T-cell (primary cell): Measurements from ENCODE around the gene BAIAP2. TPM values are rescaled to one million over a fixed set of nuclear protein-coding genes. Genes with fewer than 3 reads are reported as not detected.

Source experiments
- ATAC-seq, 4 experiments: fragments of 200-7000 bp in 3 of 4; fragments of 150-1000 bp in 1 of 4; cut with Tn5 transposase; replicated peaks in 1 of 4; 1 replicate in 3 of 4; 2 replicates in 1 of 4; pipeline ENCODE4 v1.10.0; 2021; ENCODE audit warnings: moderate library complexity in 3 of 4, mild to moderate bottlenecking in 2 of 4, moderate number of reproducible peaks in 1 of 4
- CTCF ChIA-PET, 2 donors: fragments of 300-600 bp; sonication (Branson Sonifier 250); formaldehyde crosslinking; loops; one replicate each; lab custom pipeline; 2022; ENCODE audit warnings: antibody characterized with exemption in 2 of 2; lab: Charles Lee
- POLR2A ChIA-PET, 2 donors: fragments of 300-600 bp; sonication (Branson Sonifier 250); formaldehyde crosslinking; loops; one replicate each; lab custom pipeline; 2022; ENCODE audit warnings: antibody characterized with exemption in 2 of 2; lab: Charles Lee
- DNase-seq, 35 experiments: peaks; one replicate each; pipeline versions ENCODE4 v3.0.0 to v3.0.0-alpha.2; 2013 to 2023
- H3K27ac ChIP-seq: one replicate; pipeline ENCODE4 v1.5.1; 2013; ENCODE audit warnings: low read length
- H3K27me3 ChIP-seq, 2 experiments: replicated peaks in 1 of 2; 1 replicate in 1 of 2; 2 replicates in 1 of 2; pipeline versions ENCODE4 v1.6.1 to v1.7.0; 2013; ENCODE audit warnings: low read length in 1 of 2, mixed read lengths in 1 of 2; ENCODE audit not compliant: control insufficient read depth in 2 of 2, insufficient read depth in 2 of 2; ENCODE audit errors: extremely low read depth in 1 of 2
- H3K36me3 ChIP-seq, 2 donors: 1 replicate in 1 of 2; 2 replicates in 1 of 2; pipeline versions ENCODE4 v1.6.1 to v1.7.0; 2013; ENCODE audit warnings: low read length in 1 of 2; ENCODE audit not compliant: control insufficient read depth in 2 of 2, insufficient read depth in 1 of 2; ENCODE audit errors: extremely low read depth in 1 of 2
- H3K4me1 ChIP-seq, 2 experiments: 1 replicate in 1 of 2; 2 replicates in 1 of 2; pipeline versions ENCODE4 v1.6.1 to v1.7.0; 2013; ENCODE audit warnings: low read length in 2 of 2, mixed read lengths in 1 of 2; ENCODE audit not compliant: insufficient read depth in 2 of 2, control insufficient read depth in 1 of 2; ENCODE audit errors: extremely low read depth in 1 of 2
- H3K4me3 ChIP-seq, 2 donors: 1 replicate in 1 of 2; 2 replicates in 1 of 2; pipeline versions ENCODE4 v1.5.1 to v1.7.0; 2013; ENCODE audit warnings: mild to moderate bottlenecking in 2 of 2, low read length in 1 of 2, moderate library complexity in 1 of 2; ENCODE audit not compliant: control insufficient read depth in 1 of 2; ENCODE audit errors: extremely low read depth in 1 of 2
- H3K9me3 ChIP-seq: 2 replicates; pipeline ENCODE4 v1.7.0; 2013
- H3K27ac Mint-ChIP-seq, 2 donors: one replicate each; pipeline ENCODE4 v1.8.0; 2020 to 2021; ENCODE audit warnings: mild to moderate bottlenecking in 2 of 2, mixed read lengths in 2 of 2
- H3K27me3 Mint-ChIP-seq, 2 donors: one replicate each; pipeline ENCODE4 v1.8.0; 2021 to 2022; ENCODE audit warnings: mixed read lengths in 2 of 2
- H3K36me3 Mint-ChIP-seq: one replicate; pipeline ENCODE4 v1.8.0; 2021; ENCODE audit warnings: mixed read lengths
- H3K4me1 Mint-ChIP-seq, 3 donors: one replicate each; pipeline ENCODE4 v1.8.0; 2020 to 2022; ENCODE audit warnings: mixed read lengths in 3 of 3, mild to moderate bottlenecking in 1 of 3
- H3K4me3 Mint-ChIP-seq, 3 donors: one replicate each; pipeline ENCODE4 v1.8.0; 2020 to 2022; ENCODE audit warnings: mild to moderate bottlenecking in 3 of 3, mixed read lengths in 3 of 3, moderate library complexity in 3 of 3
- H3K9me3 Mint-ChIP-seq, 3 donors: one replicate each; pipeline ENCODE4 v1.8.0; 2020 to 2022; ENCODE audit warnings: mixed read lengths in 3 of 3
- WGBS: methylation state at CpG from one replicate; pipeline ENCODE4 v1.1.5; 2013; ENCODE audit warnings: missing lambda C conversion rate; ENCODE audit not compliant: insufficient coverage; 5-methylcytosine and 5-hydroxymethylcytosine counted together
- total RNA-seq, 35 experiments: library from RNA in 6 of 35; stranded (reverse) in 6 of 35; fragments of 120-200 nt in 1 of 35; gene quantifications; one replicate each; pipeline versions ENCODE4 v1.2.1 to v1.2.4 and lab custom pipeline; 2013 to 2026

The BAIAP2 gene, protein sequence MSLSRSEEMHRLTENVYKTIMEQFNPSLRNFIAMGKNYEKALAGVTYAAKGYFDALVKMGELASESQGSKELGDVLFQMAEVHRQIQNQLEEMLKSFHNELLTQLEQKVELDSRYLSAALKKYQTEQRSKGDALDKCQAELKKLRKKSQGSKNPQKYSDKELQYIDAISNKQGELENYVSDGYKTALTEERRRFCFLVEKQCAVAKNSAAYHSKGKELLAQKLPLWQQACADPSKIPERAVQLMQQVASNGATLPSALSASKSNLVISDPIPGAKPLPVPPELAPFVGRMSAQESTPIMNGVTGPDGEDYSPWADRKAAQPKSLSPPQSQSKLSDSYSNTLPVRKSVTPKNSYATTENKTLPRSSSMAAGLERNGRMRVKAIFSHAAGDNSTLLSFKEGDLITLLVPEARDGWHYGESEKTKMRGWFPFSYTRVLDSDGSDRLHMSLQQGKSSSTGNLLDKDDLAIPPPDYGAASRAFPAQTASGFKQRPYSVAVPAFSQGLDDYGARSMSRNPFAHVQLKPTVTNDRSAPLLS
- total RNA-seq = 10 to 100 TPM in 3 of 5 donors, 1 to 10 TPM in 2; 6.3 to 12.0 (median 10.1) TPM
- 3.6 TPM for total RNA-seq (2013)
- total RNA-seq (lab: John Stamatoyannopoulos, UW) = 3.6 to 33.6 (median 10.5) reads per million in 29 experiments

DNA sequence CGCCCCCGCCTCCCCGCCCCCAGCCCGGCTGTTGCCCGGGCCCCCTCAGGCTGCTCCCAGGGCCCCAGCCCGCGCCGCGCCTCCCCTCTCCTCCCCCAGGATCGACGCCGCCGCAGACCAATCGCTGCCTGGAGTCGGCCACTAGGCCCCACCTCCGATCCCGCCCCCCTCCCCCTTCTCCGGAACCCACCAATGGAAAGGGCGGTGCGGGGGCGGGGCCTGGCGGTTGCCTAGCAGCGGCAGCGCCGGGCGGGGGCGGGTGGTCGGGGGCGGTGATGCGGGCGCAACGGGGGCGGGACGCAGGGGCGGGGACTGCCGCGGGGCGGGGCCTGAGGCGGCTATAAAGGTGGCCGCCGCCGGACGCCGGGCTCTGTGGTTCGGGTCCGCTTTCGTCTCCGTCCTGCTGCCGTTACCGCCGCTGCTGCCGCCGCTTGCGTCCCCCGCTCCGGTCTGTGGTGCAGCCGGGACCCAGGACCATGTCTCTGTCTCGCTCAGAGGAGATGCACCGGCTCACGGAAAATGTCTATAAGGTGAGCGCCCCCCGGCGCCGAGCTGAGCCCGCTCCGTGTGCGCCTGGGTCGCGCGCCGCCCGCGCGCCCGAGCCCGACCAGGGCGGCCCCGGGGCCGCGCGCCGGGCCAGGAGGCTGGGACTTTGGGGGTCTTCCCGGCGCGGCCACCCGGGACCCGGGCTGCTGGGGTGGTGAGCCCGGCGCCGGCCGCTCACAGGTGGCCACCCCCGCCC lies at the start of gene BAIAP2:
Gene BAIAP2, plus strand, starts transcription at position 373 of the 742 bp plus-strand sequence. Its CDS starts 104 bp downstream, at position 477.
- ChIA-PET POLR2A (no interaction called here), CTCF (no interaction called here)
- Histone ChIP-seq H3K27ac (no peak within 1 kb of the TSS), H3K9me3 (no peaks in the 10 kb centered on the region), H3K36me3 (peaks cover 0 to 5% of the 10 kb centered on the region in 2 donors), H3K4me3 (peak within 1 kb of the TSS; percentile 64 to 71), H3K4me1 (peaks cover 6 to 21% of the 10 kb centered on the region in 2 experiments), H3K27me3 (peaks cover 0 to 76% of the 10 kb centered on the region in 2 experiments)
- no peaks in the 10 kb centered on the region for H3K36me3 Mint-ChIP-seq
- H3K27me3 Mint-ChIP-seq = peaks cover 0 to 16% of the 10 kb centered on the region in 2 donors
- H3K4me1 Mint-ChIP-seq = peaks cover 22 to 30% (median 27%) of the 10 kb centered on the region in 3 donors
- peak within 1 kb of the TSS; percentile 76 to 81 for H3K27ac Mint-ChIP-seq
- DNase-seq (peak; percentile 87 to 100 (median 94)), ATAC-seq (peak; percentile 87 to 89 (median 88))
- under 1% methylated on average over 84 of the region's 92 CpGs for WGBS
- no peaks in the 10 kb centered on the region for H3K9me3 Mint-ChIP-seq
- H3K4me3 Mint-ChIP-seq = peak within 1 kb of the TSS; percentile 81 to 92 (median 86)

DNA sequence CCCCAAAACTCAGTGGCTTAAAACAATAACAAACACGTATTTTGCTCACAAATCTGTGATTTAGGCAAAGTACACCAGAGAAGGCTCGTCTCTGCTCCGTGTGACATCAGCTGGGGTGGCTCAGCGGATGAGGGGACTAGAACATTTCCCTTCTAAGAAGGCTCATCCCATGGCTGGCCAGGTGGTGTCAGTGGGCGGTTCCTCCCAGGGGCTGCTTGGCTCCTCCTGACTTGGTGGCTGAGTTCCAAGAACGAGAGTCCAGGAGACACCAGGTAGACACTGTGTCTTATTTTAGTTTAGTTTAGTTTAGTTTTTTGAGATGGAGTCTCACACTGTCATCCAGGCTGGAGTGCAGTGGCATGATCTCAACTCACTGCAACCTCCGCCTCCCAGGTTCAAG lies 48.9 kb upstream of the BAIAP2 start:
- no peak overlapping the region for H3K27ac Mint-ChIP-seq
- POLR2A ChIA-PET = no interaction called here
- no peaks in the 10 kb centered on the region for H3K9me3 ChIP-seq
- peaks cover 0 to 52% of the 10 kb centered on the region in 2 experiments for H3K27me3 ChIP-seq
- WGBS = 95% methylated on average over 5 of the region's 7 CpGs
- DNase-seq (no peak), ATAC-seq (no peak)
- CTCF ChIA-PET = no interaction called here
- H3K4me1 ChIP-seq = peaks cover 0 to 20% of the 10 kb centered on the region in 2 experiments
- H3K4me1 Mint-ChIP-seq = peaks cover 11 to 23% (median 12%) of the 10 kb centered on the region in 3 donors
- H3K9me3 Mint-ChIP-seq = no peaks in the 10 kb centered on the region
- no peak overlapping the region for H3K4me3 Mint-ChIP-seq
- peaks cover 0 to 5% of the 10 kb centered on the region in 2 donors for H3K27me3 Mint-ChIP-seq
- H3K27ac ChIP-seq = no peak overlapping the region
- no peak overlapping the region for H3K4me3 ChIP-seq
- H3K36me3 ChIP-seq = no peaks in the 10 kb centered on the region
- H3K36me3 Mint-ChIP-seq = no peaks in the 10 kb centered on the region

GRCh38 chr17:80986816-80987475 lies 48.0 kb upstream of the BAIAP2 start:
- WGBS = 23% methylated on average over 16 of the region's 18 CpGs
- CTCF ChIA-PET = interaction anchor here (0.6 kb wide), 3 partner anchors 89 to 565 kb away, joined by 5 to 13 read pairs (median 7); no protein-coding TSS in a partner anchor
- DNase-seq = no peak

DNA sequence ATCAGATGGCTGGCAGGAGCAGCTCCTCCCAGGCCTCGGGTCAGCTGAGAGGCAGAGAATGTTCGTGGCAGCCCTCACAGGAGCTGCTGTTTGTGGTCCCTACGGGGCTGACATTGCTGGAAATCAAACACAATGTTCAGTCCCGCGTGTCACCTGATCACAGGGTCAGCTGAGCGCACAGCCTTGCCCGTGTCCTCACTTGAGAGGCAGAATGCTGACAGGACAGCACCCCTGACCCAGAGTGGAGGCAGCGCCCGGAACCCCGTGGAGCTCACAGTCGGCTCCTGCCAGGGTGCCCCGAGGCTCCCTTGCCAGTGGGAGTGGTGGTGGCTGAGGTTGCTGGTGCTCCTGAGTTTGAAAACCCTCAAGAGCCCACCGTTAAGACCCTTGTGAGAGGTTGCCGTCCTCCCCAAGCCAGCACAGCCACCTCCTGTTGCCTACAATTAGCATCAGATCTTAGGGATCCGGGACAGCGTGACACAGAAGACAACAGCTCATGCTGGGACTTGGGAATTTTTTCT lies 47.0 kb upstream of the BAIAP2 start:
- H3K4me1 Mint-ChIP-seq = peaks cover 14 to 26% (median 15%) of the 10 kb centered on the region in 3 donors
- H3K27me3 Mint-ChIP-seq = peaks cover 0 to 3% of the 10 kb centered on the region in 2 donors
- ChIA-PET POLR2A (no interaction called here), CTCF (interaction anchor here (0.6 to 1.6 kb wide), 3 partner anchors 114 to 550 kb away, joined by 3 to 6 read pairs (median 3); no protein-coding TSS in a partner anchor)
- Histone ChIP-seq H3K4me3 (no peak overlapping the region), H3K9me3 (no peaks in the 10 kb centered on the region), H3K4me1 (peaks cover 2 to 27% of the 10 kb centered on the region in 2 experiments), H3K36me3 (no peaks in the 10 kb centered on the region), H3K27me3 (peaks cover 0 to 33% of the 10 kb centered on the region in 2 experiments), H3K27ac (no peak overlapping the region)
- WGBS = 85% methylated on average over 14 of the region's 16 CpGs
- H3K9me3 Mint-ChIP-seq = no peaks in the 10 kb centered on the region
- no peak overlapping the region for H3K4me3 Mint-ChIP-seq
- ATAC-seq (no peak), DNase-seq (no peak)
- H3K36me3 Mint-ChIP-seq = no peaks in the 10 kb centered on the region
- no peak overlapping the region for H3K27ac Mint-ChIP-seq

More at GRCh38 chr17:80986816-80987475, 48.0 kb upstream of the BAIAP2 start:
- peaks cover 10 to 23% (median 12%) of the 10 kb centered on the region in 3 donors for H3K4me1 Mint-ChIP-seq
- Histone ChIP-seq H3K4me1 (peaks cover 0 to 19% of the 10 kb centered on the region in 2 experiments), H3K36me3 (no peaks in the 10 kb centered on the region), H3K27ac (no peak overlapping the region), H3K27me3 (peaks cover 0 to 44% of the 10 kb centered on the region in 2 experiments), H3K9me3 (no peaks in the 10 kb centered on the region), H3K4me3 (no peak overlapping the region)
- no peaks in the 10 kb centered on the region for H3K9me3 Mint-ChIP-seq
- ATAC-seq = no peak
- peaks cover 0 to 5% of the 10 kb centered on the region in 2 donors for H3K27me3 Mint-ChIP-seq
- no peak overlapping the region for H3K27ac Mint-ChIP-seq
- H3K36me3 Mint-ChIP-seq = no peaks in the 10 kb centered on the region
- no peak overlapping the region for H3K4me3 Mint-ChIP-seq
- POLR2A ChIA-PET = no interaction called here

DNA sequence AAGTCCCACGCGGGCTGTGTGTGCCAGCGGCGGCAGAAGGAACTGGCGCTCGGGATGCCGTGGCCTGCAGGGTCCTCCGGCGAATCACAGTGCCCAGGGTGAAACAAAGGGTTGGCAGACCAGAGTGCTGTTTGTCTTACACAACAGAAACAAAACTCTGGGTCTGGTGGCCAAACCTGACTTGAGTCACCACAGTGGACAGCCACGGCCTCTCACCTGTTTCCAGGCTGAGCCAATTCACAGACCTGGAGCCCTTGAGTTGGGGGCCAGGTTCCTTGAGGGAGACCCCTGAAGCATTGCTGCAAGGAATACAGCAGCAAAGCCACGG lies 45.4 kb upstream of the BAIAP2 start:
- H3K27me3 Mint-ChIP-seq = no peaks in the 10 kb centered on the region
- H3K4me3 Mint-ChIP-seq = peak overlapping the region; percentile 9 to 79 (median 77)
- Histone ChIP-seq H3K36me3 (no peaks in the 10 kb centered on the region), H3K4me3 (no peak overlapping the region), H3K27ac (no peak overlapping the region), H3K4me1 (peaks cover 2 to 42% of the 10 kb centered on the region in 2 experiments), H3K27me3 (peaks cover 0 to 31% of the 10 kb centered on the region in 2 experiments), H3K9me3 (no peaks in the 10 kb centered on the region)
- ATAC-seq (no peak), DNase-seq (no peak)
- 87% methylated on average over 11 of the region's 11 CpGs for WGBS
- CTCF ChIA-PET = interaction anchor here in 1 of 2 donors (1.0 to 1.6 kb wide), 2 partner anchors 60 to 112 kb away, joined by 3 to 6 read pairs; no protein-coding TSS in a partner anchor
- H3K4me1 Mint-ChIP-seq = peaks cover 21 to 35% (median 21%) of the 10 kb centered on the region in 3 donors
- no peaks in the 10 kb centered on the region for H3K36me3 Mint-ChIP-seq
- no peak overlapping the region for H3K27ac Mint-ChIP-seq
- POLR2A ChIA-PET = no interaction called here
- H3K9me3 Mint-ChIP-seq = no peaks in the 10 kb centered on the region
